ENCODE data around the gene GOLGA2.

Gene GOLGA2

GRCh38 chr9:128213746-128214497, 61.9 kb downstream of the GOLGA2 start:
- no peak for DNase-seq (ENCODE audit: low read depth in 2 of 2)

DNA sequence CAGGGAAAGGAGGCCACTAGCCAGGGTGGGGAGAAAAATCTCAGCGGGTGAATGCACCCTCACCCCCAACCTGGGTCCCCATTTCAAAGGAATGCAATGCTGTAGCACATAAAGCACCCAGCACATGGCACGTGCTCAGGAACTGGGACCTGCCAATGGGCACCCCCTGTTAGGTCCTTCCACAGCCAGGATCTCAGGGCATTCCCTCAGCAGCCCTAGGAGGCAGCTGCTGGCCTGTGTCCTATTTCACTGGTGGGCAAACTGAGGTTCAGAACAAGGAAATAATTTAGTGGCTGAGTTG, 63.9 kb downstream of the GOLGA2 start:
- no peak for DNase-seq (ENCODE audit: low read depth in 2 of 2)

- no peak for DNase-seq (ENCODE audit: low read depth in 2 of 2)
Observed at GRCh38 chr9:128211186-128211980, 64.4 kb downstream of the GOLGA2 start.

- no peak for DNase-seq (ENCODE audit: low read depth in 2 of 2)
Observed at GRCh38 chr9:128208946-128209669, 66.7 kb downstream of the GOLGA2 start.

DNA sequence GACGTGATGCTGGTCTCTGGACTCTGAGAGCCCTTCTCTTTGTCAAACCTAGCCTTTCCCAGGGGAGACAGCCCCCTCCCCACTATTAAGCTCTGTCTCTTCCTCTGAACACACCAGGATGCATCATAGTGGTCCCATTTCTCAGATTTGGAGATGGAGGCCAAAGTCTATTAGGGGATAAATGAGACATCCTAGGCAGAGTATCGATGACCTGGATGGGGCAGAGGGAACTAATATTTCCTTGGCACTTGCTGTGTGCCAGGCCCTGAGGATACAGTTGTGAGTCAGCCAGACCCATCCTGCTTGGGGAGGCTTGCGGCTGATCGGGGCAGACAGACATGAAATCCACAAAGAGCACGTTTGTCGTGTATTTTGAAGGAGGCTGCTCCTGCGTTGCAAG, 67.4 kb downstream of the GOLGA2 start:
- no peak for DNase-seq (ENCODE audit: low read depth in 2 of 2)

- DNase-seq (ENCODE audit: low read depth in 2 of 2): no peak
Observed at GRCh38 chr9:128206916-128207910, 68.6 kb downstream of the GOLGA2 start.

GRCh38 chr9:128206484-128206883, 69.3 kb downstream of the GOLGA2 start:
- no peak for DNase-seq (ENCODE audit: low read depth in 2 of 2)
